GM19043 (cell line): ENCODE data around the gene SP2.

Experiments
- ATAC-seq: cut with Tn5 transposase; IDR thresholded peaks from one replicate; pipeline ENCODE4 v1.9.1; 2021; ENCODE audit warnings: low read depth; ENCODE audit not compliant: unreplicated experiment

Gene SP2

GRCh38 chr17:47946516-47946915 lies 50.5 kb downstream of the SP2 start:
- no peak for ATAC-seq

DNA sequence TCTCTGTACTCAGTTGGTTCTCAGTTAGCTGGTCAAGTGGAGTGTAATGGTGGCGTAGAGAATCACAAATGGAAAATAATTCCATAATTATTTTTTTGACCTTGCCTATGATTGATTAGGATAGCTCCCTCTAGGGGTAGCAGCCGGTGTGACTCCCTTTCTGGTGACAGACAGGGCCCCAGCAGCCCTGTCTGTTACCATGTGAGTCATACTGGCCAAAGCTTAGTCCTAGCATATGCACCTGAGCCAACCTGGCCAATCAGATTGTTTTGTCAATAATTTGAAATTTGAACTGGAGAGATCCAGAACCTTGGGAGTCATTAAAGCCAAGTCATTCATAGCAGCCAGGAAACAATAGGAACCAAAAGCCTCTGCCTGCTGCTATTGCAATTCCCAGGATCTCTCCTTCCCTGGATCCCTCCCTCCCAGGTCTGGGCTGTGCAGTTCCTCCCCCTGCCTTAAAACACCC lies 50.9 kb downstream of the SP2 start:
- no peak for ATAC-seq

- ATAC-seq, result no peak
Measured at GRCh38 chr17:47948706-47949196, 52.7 kb downstream of the SP2 start.

DNA sequence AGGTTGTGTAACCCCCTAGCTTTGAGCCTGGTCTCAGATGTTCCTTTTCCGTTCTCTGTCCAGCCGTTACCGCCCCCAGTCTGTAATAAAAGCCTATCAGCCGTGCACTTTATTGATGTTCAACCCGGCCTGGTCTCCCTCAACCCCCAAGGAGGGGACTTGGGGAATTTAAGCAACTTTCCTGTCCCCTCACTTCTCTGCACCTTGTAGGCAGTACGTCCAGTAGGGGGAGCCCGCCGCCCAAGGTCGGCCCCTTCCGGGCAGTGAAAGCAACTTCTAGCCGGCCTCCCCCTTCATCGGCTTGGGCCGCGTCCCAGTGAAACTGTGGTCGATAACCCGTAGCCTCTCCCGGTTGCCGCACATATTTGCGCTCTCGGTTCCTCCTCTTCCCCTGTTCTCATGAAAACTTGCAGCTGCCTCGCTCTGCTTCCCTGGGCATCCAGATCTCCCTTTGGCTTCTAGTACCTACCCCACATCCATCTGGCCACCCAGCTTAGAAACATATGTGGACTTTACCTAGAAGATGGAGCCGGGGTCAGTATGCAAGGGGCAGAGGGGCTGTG lies 53.2 kb downstream of the SP2 start:
- ATAC-seq, result no peak

- ATAC-seq, result no peak
Measured at GRCh38 chr17:47949946-47950345, 53.9 kb downstream of the SP2 start.

GRCh38 chr17:47950448-47950847 lies 54.4 kb downstream of the SP2 start:
- no peak for ATAC-seq

DNA sequence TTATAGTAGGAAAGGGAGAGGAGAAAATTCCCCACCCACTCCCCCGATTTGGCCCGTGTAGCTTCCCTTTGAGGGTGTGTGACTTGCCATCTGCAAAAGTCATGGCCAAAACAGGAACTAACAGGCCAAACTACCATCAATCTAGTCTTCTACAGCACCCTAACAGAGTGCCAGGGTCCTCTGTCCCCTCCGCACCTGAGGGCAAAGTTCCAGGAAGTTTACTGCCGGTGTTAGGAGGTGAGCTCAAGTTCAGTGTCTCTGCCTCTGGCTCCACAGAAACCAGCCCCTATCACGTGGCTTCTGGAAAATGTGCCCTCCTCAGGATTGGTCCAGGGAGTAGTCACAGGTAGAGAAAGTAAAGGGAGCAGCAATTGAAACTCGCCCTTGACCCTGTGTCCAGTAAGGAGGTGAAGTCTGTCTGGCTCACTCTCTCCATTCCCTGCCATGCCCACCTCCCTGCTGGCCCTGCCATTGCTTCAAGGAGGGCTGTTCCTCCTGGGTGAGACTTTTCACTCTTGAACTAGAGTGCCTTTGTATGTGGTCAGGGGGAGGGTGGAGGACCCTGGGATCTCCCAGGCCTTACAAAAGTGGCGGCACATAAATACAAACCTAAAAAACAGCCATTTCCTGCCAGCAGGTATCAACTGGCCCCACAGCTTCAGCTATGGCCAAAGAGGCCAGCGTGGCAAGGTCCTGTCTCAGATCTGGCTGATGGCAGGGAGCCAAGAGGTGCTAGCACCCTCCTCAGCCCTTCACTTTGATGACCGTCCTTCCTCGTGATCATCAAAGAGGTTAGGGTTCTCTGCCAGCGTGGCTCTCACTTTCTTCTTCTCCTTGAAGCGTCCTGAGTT lies 56.4 kb downstream of the SP2 start:
- no peak for ATAC-seq

- ATAC-seq, result no peak
Measured at GRCh38 chr17:47953909-47954308, 57.9 kb downstream of the SP2 start.

- no peak for ATAC-seq
Measured at GRCh38 chr17:47955497-47956461, 59.7 kb downstream of the SP2 start.

DNA sequence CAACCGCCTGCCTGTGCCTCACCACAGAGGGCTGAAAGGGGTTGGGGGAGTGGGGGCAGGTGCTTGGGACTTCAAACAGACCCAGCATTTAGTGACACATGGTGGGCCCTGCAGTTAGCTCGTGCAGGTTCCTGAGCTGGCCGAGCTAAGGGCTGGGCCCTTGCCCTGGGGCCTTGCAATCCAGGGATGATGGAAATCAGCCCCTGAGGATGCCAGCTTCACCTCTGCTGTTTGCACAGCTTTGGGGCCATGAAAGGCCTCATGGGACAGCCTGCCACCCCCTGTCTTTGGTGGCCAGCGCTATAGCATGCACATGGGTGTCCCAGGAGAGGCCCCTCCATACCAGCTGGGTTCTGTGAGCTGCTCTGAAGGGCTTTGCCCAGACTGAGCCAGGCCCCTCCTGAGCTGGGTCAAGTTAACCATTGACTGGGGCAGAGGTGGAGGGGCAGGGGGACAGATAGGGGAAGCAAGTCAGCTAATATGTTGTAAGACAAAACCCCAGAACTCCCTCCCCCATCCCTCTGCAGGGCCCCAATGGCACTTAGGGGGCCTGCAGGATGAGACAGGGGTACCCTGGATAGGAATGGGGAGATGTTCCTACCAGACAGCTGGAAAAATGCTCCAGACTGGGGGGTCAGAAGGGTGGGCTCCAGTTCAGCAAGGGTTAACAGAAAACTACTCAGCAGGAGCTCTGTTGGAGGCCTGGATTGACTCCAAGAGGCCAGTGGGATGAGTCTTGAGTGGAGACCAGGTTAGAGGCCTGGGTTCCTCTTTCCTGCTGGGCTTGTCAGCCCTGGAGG lies 61.0 kb downstream of the SP2 start:
- no peak for ATAC-seq

GRCh38 chr17:47957591-47958490 lies 61.8 kb downstream of the SP2 start, which contains the start of gene PRR15L:
TSS of gene PRR15L (minus strand) at chr17:47957883. CDS start at chr17:47953234, 4,649 bp downstream.
- no peak for ATAC-seq

- ATAC-seq, result no peak
Measured at GRCh38 chr17:47959825-47960655, 64.0 kb downstream of the SP2 start.

- ATAC-seq, result no peak
Measured at GRCh38 chr17:47961406-47961805, 65.4 kb downstream of the SP2 start.

GRCh38 chr17:47962901-47963300 lies 66.9 kb downstream of the SP2 start:
- ATAC-seq, result no peak

GRCh38 chr17:47964856-47965255 lies 68.8 kb downstream of the SP2 start:
- ATAC-seq, result no peak

- ATAC-seq, result no peak
Measured at GRCh38 chr17:47966079-47966519, 70.1 kb downstream of the SP2 start.

DNA sequence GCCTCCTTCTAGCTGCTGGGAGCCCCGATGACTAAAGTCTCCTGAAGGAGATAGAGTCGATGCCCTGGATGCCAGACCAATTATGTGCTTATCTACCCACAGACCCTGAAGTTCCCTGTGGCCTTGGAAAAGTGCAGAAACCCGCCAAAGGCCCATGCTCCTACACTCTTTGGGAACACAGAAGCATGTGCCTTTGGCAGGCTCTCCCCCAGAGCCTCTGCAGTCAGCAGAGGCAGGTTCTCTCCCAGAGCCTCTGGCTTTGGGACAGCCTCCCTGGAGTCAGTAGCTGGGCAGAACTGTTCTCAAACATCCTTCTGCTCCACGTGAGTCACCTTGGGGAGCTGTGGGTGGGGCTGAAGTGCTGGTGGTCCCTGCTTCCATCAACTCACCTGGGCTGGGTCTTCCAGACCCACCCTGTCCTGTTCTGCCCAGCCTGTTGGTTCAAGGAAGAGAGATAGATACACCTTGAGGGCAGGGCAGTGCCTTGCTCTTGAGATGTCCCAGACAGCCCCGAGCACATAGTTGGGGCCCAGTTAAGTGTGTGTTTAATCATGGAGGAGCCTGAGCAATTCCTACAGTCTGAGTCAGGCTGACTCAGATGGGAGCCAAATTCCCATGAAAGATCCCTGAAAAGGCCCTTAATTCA lies 71.7 kb downstream of the SP2 start:
- no peak for ATAC-seq
